PC-9 (cell line): ENCODE results near the gene GNG8. TPM values are rescaled to one million over a fixed set of nuclear protein-coding genes. Genes with fewer than 3 reads are reported as not detected.

Experiments
- BruUV-seq: library from RNA; stranded (reverse); fragments of 400-500 nt; replicated peaks from 2 replicates; lab custom pipeline; 2021; lab: Mats Ljungman, UMichigan
- CTCF ChIA-PET: fragments of 300-600 bp; sonication (Branson Sonifier 250); formaldehyde crosslinking; loops from one replicate; lab custom pipeline; 2022; ENCODE audit warnings: antibody characterized with exemption; lab: Charles Lee
- POLR2A ChIA-PET: fragments of 300-600 bp; sonication (Branson Sonifier 250); formaldehyde crosslinking; loops from one replicate; lab custom pipeline; 2022; ENCODE audit warnings: antibody characterized with exemption; ENCODE audit not compliant: unreplicated experiment; lab: Charles Lee
- DNase-seq, 2 experiments: peaks; one replicate each; pipeline versions ENCODE4 v3.0.0 to v3.0.0-alpha.2; 2015 to 2022; ENCODE audit warnings: mixed read lengths in 1 of 2
- H2AFZ ChIP-seq: fragments of 200-600 bp; sonication (generic); 2 replicates; pipeline ENCODE4 v1.8.1; 2017; ENCODE audit warnings: antibody characterized with exemption
- H3F3A ChIP-seq: fragments of 200-600 bp; sonication (generic); 2 replicates; pipeline ENCODE4 v1.8.1; 2017; ENCODE audit warnings: antibody characterized with exemption, mild to moderate bottlenecking, low read depth; ENCODE audit not compliant: insufficient read depth
- H3K27ac ChIP-seq: fragments of 200-600 bp; sonication (generic); 2 replicates; pipeline ENCODE4 v1.6.1; 2016; ENCODE audit warnings: mixed run types
- H3K27me3 ChIP-seq: fragments of 200-600 bp; sonication (generic); 2 replicates; pipeline ENCODE4 v1.6.1; 2016; ENCODE audit warnings: low read depth, mixed run types; ENCODE audit not compliant: insufficient read depth
- H3K36me3 ChIP-seq: fragments of 200-600 bp; sonication (generic); 2 replicates; pipeline ENCODE4 v1.6.1; 2016; ENCODE audit warnings: low read depth, mixed run types
- H3K4me1 ChIP-seq: fragments of 200-600 bp; sonication (generic); replicated peaks from 2 replicates; pipeline ENCODE4 v1.6.1; 2016; ENCODE audit warnings: mixed run types; ENCODE audit not compliant: insufficient read depth
- H3K4me2 ChIP-seq: fragments of 200-600 bp; sonication (generic); 2 replicates; pipeline ENCODE4 v1.6.1; 2017; ENCODE audit warnings: mixed run types
- H3K4me3 ChIP-seq: fragments of 200-600 bp; sonication (generic); 2 replicates; pipeline ENCODE4 v1.6.1; 2016; ENCODE audit warnings: mixed run types
- H3K79me2 ChIP-seq: fragments of 200-600 bp; sonication (generic); 2 replicates; pipeline ENCODE4 v1.6.1; 2017; ENCODE audit warnings: low read depth, mixed run types
- H3K9me2 ChIP-seq: fragments of 200-600 bp; sonication (generic); 2 replicates; pipeline ENCODE4 v1.8.1; 2017; ENCODE audit warnings: mild to moderate bottlenecking; ENCODE audit not compliant: insufficient read depth
- H3K9me3 ChIP-seq: fragments of 200-600 bp; sonication (generic); 2 replicates; pipeline ENCODE4 v1.8.1; 2016; ENCODE audit warnings: low read depth; ENCODE audit not compliant: insufficient read depth
- H4K20me1 ChIP-seq: fragments of 200-600 bp; sonication (generic); 2 replicates; pipeline ENCODE4 v1.8.1; 2017; ENCODE audit not compliant: insufficient read depth
- EZH2 ChIP-seq: fragments of 200-600 bp; sonication (generic); IDR thresholded peaks from 2 replicates; pipeline ENCODE4 v1.8.0; 2017; ENCODE audit warnings: antibody characterized with exemption, low read depth
- intact Hi-C: fragments of 100-400 bp; cut with micrococcal nuclease; formaldehyde crosslinking; loops from one replicate; pipeline ENCODE4 v1.10.0; 2022; ENCODE audit not compliant: unreplicated experiment
- total RNA-seq: library from RNA; stranded (reverse); gene quantifications from 2 replicates; pipeline ENCODE4 v1.2.3, GENCODE V29; 2021
- TF ChIP-seq, protein P1 (sequence below): fragments of 200-600 bp; sonication (generic); conservative IDR thresholded peaks from 2 replicates; pipeline ENCODE4 v1.6.1; 2017; ENCODE audit warnings: mixed run types, antibody characterized with exemption, mild to moderate bottlenecking, moderate library complexity

GNG8 gene
- total RNA-seq, 1 experiment from 2014 or later, result not detected

DNA sequence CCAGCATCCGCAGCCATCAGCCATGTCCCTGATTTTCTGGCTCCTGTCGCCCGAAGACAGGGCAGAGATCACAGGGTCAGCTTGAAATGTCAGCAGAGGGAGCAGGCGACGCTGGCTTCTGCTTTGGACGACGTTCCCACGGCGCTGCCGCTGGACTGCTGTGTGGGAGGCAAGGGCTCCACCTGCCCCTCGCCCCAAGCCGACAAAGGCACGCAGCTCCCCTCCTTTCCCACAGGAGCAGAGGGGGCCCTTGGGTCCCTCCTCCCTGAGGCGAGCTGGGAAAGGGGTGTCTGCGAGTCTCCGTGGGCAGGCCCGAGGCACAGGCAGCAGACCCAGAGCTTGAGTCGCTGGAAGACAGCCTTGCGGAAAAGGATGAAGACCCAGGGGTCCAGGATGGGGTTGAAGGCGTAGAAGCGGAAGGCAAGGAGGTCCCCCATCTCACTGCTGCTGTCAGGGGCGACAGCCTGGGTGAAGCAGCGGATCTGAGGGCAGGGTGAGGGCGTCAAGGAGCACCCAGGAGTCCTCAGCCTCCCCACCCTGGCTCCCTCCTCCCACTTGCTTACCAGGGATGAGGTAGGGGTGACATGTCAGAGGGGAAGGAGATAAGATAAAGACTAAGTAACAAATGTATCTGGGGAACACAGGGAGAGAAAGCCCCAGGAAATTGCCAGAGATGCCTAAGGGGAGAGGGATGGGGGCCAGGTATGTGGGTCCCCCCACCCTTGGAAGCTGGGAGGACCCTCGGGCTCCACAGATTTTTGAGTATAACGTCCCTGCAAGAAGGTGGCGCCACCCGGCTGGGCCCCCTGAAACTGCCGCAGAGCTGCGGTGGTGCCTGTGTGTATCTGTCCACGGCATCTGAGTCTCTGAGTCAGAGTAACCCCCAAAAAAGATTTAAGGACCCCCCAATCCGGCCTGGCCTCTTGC is 14.5 kb downstream of the GNG8 start:
- Histone ChIP-seq H4K20me1 (no peaks in the 10 kb centered on the region), H3K79me2 (no peaks in the 10 kb centered on the region), H3K9me2 (no peaks in the 10 kb centered on the region), H3K36me3 (no peaks in the 10 kb centered on the region), H3K27ac (no peak overlapping the region), H3K4me1 (peaks cover 5% of the 10 kb centered on the region; the same call in 1 of the 2 replicates), H3K4me3 (no peak overlapping the region), H3K9me3 (no peaks in the 10 kb centered on the region), H3K4me2 (no peak overlapping the region), H3F3A (peaks cover 11% of the 10 kb centered on the region; the same call in 1 of the 2 replicates), H3K27me3 (no peaks in the 10 kb centered on the region), H2AFZ (no peak overlapping the region)
- no TSS peak for BruUV-seq
- no peak for TF ChIP-seq EZH2
- TF ChIP-seq, protein P1, sequence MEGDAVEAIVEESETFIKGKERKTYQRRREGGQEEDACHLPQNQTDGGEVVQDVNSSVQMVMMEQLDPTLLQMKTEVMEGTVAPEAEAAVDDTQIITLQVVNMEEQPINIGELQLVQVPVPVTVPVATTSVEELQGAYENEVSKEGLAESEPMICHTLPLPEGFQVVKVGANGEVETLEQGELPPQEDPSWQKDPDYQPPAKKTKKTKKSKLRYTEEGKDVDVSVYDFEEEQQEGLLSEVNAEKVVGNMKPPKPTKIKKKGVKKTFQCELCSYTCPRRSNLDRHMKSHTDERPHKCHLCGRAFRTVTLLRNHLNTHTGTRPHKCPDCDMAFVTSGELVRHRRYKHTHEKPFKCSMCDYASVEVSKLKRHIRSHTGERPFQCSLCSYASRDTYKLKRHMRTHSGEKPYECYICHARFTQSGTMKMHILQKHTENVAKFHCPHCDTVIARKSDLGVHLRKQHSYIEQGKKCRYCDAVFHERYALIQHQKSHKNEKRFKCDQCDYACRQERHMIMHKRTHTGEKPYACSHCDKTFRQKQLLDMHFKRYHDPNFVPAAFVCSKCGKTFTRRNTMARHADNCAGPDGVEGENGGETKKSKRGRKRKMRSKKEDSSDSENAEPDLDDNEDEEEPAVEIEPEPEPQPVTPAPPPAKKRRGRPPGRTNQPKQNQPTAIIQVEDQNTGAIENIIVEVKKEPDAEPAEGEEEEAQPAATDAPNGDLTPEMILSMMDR, result no peak
- intact Hi-C loops, result no loop called here
- CTCF ChIA-PET, result no interaction called here
- POLR2A ChIA-PET, result no interaction called here
- DNase-seq, result no peak

- Histone ChIP-seq H2AFZ (no peak overlapping the region), H4K20me1 (no peaks in the 10 kb centered on the region), H3K36me3 (no peaks in the 10 kb centered on the region), H3K27ac (no peak overlapping the region), H3K4me3 (no peak overlapping the region), H3K9me2 (no peaks in the 10 kb centered on the region), H3K4me1 (peaks cover 5% of the 10 kb centered on the region; the same call in 1 of the 2 replicates), H3K79me2 (no peaks in the 10 kb centered on the region), H3K27me3 (no peaks in the 10 kb centered on the region), H3K4me2 (no peak overlapping the region), H3K9me3 (no peaks in the 10 kb centered on the region), H3F3A (peaks cover 11% of the 10 kb centered on the region; the same call in 1 of the 2 replicates)
- TF ChIP-seq EZH2, result no peak
- TF ChIP-seq, protein P1, result no peak
- ChIA-PET POLR2A (no interaction called here), CTCF (interaction anchor here (0.6 kb wide), 1 partner anchor 40 kb away, joined by 4 read pairs; the partner anchor contains the start of gene DACT3)
- no TSS peak for BruUV-seq
- DNase-seq, result no peak
- intact Hi-C loops, result no loop called here
These were observed 15.3 kb downstream of the GNG8 start for GRCh38 chr19:46620716-46621115.

DNA sequence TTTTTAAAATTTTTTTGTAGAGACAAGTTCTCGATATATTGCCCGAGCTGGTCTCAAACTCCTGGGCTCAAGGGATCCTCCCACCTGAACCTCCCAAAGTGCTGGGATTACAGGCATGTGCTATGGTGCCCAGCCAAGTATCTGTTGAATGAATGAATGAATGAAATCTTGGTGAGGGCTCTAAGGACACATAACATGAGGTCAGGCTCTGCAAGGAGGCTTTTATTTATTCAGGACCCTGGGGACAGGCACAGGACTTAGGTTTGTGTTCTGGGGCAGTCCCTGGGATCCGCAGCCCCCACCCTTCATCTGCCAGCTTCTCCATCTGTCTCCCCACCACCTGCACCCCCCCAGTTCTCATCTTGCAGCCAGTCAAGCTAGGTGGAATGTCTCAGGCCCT is 15.7 kb downstream of the GNG8 start:
- ChIA-PET POLR2A (no interaction called here), CTCF (interaction anchor here (0.6 kb wide), 2 partner anchors 41 to 53 kb away, joined by 4 read pairs; partner anchors contain the start of gene DACT3)
- no peaks in the 10 kb centered on the region for H3K27me3 ChIP-seq
- no peak overlapping the region for H3K4me3 ChIP-seq
- peaks cover 2% of the 10 kb centered on the region; the same call in 1 of the 2 replicates for H3K4me1 ChIP-seq
- intact Hi-C loops, result no loop called here
- H3K36me3 ChIP-seq, result no peaks in the 10 kb centered on the region
- no peak for DNase-seq
- no peak overlapping the region for H2AFZ ChIP-seq
- no TSS peak for BruUV-seq
- H3K4me2 ChIP-seq, result no peak overlapping the region
- H3K9me2 ChIP-seq, result no peaks in the 10 kb centered on the region
- no peaks in the 10 kb centered on the region for H3K9me3 ChIP-seq
- no peak overlapping the region for H3K27ac ChIP-seq
- H3K79me2 ChIP-seq, result no peaks in the 10 kb centered on the region
- peaks cover 11% of the 10 kb centered on the region; the same call in 1 of the 2 replicates for H3F3A ChIP-seq
- TF ChIP-seq, protein P1, result no peak
- no peak for TF ChIP-seq EZH2
- no peaks in the 10 kb centered on the region for H4K20me1 ChIP-seq
